ENCODE data around the gene KIAA0586. TPM values are rescaled to one million over a fixed set of nuclear protein-coding genes. Genes with fewer than 3 reads are reported as not detected.

The KIAA0586 gene
- total RNA-seq, 2 donors from 2014 or later = 8.9 to 11.9 TPM

DNA sequence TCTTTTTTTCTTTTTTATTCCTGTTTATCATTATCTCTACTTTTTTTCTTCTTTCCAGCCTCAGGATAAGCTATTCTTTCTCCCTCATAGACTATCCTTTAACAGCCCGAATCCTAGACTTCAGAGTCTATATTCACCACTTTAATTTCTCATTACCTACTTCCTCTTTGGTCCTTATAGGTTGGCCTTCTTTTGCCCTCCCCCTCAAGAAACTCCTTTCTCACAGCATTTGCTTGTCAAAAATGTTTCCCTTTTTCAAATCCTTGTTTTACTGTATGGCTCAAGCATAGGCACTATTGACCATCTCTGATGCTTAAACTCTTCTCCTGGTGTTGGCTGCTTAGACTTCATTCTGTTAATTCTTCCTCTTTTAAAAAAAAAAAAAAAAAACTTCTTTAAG is 52.5 kb downstream of the KIAA0586 start:
- no peaks in the 10 kb centered on the region for H3K9me3 ChIP-seq
- H3K4me3 ChIP-seq = no peak overlapping the region
- H3K27ac ChIP-seq = no peak overlapping the region
- TF ChIP-seq, protein P1, sequence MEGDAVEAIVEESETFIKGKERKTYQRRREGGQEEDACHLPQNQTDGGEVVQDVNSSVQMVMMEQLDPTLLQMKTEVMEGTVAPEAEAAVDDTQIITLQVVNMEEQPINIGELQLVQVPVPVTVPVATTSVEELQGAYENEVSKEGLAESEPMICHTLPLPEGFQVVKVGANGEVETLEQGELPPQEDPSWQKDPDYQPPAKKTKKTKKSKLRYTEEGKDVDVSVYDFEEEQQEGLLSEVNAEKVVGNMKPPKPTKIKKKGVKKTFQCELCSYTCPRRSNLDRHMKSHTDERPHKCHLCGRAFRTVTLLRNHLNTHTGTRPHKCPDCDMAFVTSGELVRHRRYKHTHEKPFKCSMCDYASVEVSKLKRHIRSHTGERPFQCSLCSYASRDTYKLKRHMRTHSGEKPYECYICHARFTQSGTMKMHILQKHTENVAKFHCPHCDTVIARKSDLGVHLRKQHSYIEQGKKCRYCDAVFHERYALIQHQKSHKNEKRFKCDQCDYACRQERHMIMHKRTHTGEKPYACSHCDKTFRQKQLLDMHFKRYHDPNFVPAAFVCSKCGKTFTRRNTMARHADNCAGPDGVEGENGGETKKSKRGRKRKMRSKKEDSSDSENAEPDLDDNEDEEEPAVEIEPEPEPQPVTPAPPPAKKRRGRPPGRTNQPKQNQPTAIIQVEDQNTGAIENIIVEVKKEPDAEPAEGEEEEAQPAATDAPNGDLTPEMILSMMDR (IDR thresholded peaks at IDR 0.05) = no peak
- H3K4me1 ChIP-seq = no peaks in the 10 kb centered on the region
- no peaks in the 10 kb centered on the region for H3K27me3 ChIP-seq
- DNase-seq (ENCODE audit: low spot score) = no peak
- H3K36me3 ChIP-seq = peaks cover 11% of the 10 kb centered on the region

DNA sequence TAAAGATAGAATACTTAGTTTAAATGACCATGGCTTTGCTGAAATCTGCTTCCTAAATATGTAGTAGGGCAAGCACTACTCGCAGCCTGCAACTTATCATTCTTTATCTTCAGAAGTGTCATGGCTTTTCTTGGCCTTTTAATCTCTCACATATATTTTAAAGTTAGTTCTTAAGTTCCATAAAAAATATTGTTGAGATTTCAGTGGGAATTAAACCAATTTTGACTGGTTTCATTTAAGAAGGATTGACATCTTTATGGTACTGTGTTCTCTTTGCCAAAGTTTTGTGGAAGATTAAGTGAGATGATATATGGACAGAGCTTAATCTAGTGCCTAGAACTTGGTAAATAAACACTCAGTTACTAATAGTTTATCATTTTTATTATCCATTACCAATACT is 56.7 kb downstream of the KIAA0586 start:
- no peak overlapping the region for H3K4me3 ChIP-seq
- TF ChIP-seq, protein P1 (IDR thresholded peaks at IDR 0.05) = no peak
- H3K36me3 ChIP-seq = peaks cover 35% of the 10 kb centered on the region
- no peaks in the 10 kb centered on the region for H3K9me3 ChIP-seq
- H3K4me1 ChIP-seq = no peaks in the 10 kb centered on the region
- H3K27ac ChIP-seq = no peak overlapping the region
- H3K27me3 ChIP-seq = no peaks in the 10 kb centered on the region
- DNase-seq (ENCODE audit: low spot score) = no peak

DNA sequence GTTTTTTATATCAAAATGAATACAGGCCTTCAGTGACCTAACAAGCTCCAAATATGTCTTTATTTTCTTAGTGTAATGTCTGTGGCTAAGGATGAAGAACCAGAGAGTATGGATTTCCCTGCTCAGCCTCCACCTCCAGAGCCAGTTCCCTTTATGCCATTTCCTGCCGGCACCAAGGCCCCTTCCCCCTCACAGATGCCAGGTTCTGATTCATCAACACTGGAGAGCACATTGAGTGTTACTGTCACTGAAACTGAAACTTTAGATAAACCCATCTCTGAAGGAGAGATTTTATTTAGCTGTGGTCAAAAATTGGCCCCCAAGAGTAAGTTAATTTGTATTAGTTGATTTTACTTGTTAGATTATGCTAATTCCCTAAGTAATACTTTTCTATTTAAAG is 61.0 kb downstream of the KIAA0586 start:
- no peak for DNase-seq (ENCODE audit: low spot score)
- no peaks in the 10 kb centered on the region for H3K9me3 ChIP-seq
- no peak overlapping the region for H3K27ac ChIP-seq
- TF ChIP-seq, protein P1 (IDR thresholded peaks at IDR 0.05) = no peak
- peaks cover 46% of the 10 kb centered on the region for H3K36me3 ChIP-seq
- H3K27me3 ChIP-seq = no peaks in the 10 kb centered on the region
- H3K4me3 ChIP-seq = no peak overlapping the region
- no peaks in the 10 kb centered on the region for H3K4me1 ChIP-seq

DNA sequence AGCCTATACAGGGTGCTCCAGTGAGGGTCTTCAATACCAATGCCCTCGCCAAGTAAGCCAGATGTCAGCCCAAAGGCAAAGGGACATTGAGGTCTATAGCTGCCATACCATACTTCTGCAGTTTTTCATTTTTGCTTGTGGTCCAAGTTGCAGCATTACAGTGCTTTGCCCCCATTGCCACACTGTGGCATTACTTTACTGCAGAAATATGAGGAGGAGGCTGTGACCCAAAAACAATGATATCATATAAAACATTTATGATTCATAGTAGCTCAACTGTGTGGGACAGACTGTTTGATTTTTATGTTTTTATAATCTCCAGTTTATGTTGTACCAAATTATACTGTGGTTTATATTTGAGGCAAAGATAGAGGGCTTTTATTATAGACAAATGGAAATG is 64.1 kb downstream of the KIAA0586 start:
- H3K4me3 ChIP-seq = no peak overlapping the region
- TF ChIP-seq, protein P1 (IDR thresholded peaks at IDR 0.05) = no peak
- H3K27me3 ChIP-seq = no peaks in the 10 kb centered on the region
- H3K9me3 ChIP-seq = no peaks in the 10 kb centered on the region
- no peaks in the 10 kb centered on the region for H3K4me1 ChIP-seq
- no peak overlapping the region for H3K27ac ChIP-seq
- no peak for DNase-seq (ENCODE audit: low spot score)
- peaks cover 35% of the 10 kb centered on the region for H3K36me3 ChIP-seq

DNA sequence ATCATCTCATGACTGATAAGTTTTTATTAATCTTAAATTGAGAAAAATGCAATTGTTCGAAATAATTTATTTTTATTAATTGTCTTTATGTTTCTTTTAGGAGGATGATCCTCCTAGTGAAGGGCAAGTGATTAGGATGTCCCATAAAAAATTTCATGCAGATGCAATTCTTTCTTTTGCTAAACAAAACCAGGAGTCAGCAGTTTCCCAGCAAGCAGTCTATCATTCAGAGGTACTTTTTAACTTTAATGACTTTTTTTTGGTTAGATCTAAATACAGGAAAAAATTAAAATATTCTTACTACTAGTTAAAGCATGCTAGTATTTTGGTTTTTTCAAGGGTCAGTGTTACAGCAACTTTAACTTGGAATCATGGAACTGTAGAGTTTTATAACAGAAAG is 64.5 kb downstream of the KIAA0586 start:
- TF ChIP-seq, protein P1 (IDR thresholded peaks at IDR 0.05) = no peak
- Histone ChIP-seq H3K27me3 (no peaks in the 10 kb centered on the region), H3K36me3 (peaks cover 32% of the 10 kb centered on the region), H3K4me1 (no peaks in the 10 kb centered on the region), H3K4me3 (no peak overlapping the region), H3K9me3 (no peaks in the 10 kb centered on the region), H3K27ac (no peak overlapping the region)
- no peak for DNase-seq (ENCODE audit: low spot score)

DNA sequence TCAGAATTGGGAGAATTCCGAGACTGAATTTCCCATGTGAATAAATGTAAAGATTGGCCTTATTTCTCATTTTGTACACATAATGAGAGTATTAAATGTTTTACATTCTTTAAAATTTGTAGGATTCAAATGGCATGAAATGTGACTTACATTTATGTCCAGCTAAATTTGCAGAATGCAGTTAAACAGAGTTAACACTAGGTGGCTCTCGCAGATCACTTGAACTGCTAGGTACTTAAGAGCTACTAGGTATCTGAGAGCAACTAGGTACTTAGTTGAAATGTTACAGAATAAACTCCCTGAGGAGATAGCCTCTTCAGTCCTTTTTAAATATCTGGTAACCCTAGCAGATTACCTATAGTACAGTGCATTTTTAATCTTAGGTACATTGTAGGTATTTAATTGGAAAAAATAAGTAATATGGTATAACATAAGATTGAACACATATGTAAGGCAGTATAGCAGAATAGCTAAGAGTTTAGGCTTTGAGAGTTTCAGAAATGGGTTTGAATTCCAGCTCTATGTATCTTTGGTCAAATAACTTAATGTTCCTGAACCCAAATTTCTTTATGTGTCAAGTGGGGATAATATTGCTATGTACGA is 73.8 kb downstream of the KIAA0586 start:
- TF ChIP-seq, protein P1 (IDR thresholded peaks at IDR 0.05) = peak; percentile 74 to 85
- Histone ChIP-seq H3K27me3 (no peaks in the 10 kb centered on the region), H3K36me3 (no peaks in the 10 kb centered on the region), H3K4me3 (no peak overlapping the region), H3K9me3 (no peaks in the 10 kb centered on the region), H3K4me1 (no peaks in the 10 kb centered on the region), H3K27ac (no peak overlapping the region)
- no peak for DNase-seq (ENCODE audit: low spot score)

Data from right atrium auricular region (tissue), 2 donors.